Stimulated activated CD8-positive, alpha-beta memory T cell treated with anti-CD3 and anti-CD28 coated beads, Interleukin-2, amount 100 ng/mL, for 1 hour (primary cell): ENCODE data around the gene EDIL3.

Experiments
- DNase-seq, 2 donors: peaks; one replicate each; pipeline ENCODE4 v3.0.0-alpha.2; 2020; ENCODE audit warnings: low read depth in 2 of 2

EDIL3 gene

GRCh38 chr5:83964271-83964670, 420.4 kb downstream of the EDIL3 start:
- no peak for DNase-seq

GRCh38 chr5:83957188-83957587, 427.5 kb downstream of the EDIL3 start:
- DNase-seq, result no peak

GRCh38 chr5:83956386-83956785, 428.3 kb downstream of the EDIL3 start:
- DNase-seq, result no peak

GRCh38 chr5:83955916-83956315, 428.8 kb downstream of the EDIL3 start:
- DNase-seq, result no peak

GRCh38 chr5:83947763-83948162, 436.9 kb downstream of the EDIL3 start:
- no peak for DNase-seq

GRCh38 chr5:83946516-83946915, 438.2 kb downstream of the EDIL3 start:
- no peak for DNase-seq

- no peak for DNase-seq
Measured at GRCh38 chr5:83942155-83942554, 442.5 kb downstream of the EDIL3 start.

- no peak for DNase-seq
Measured at GRCh38 chr5:83937837-83938236, 446.8 kb downstream of the EDIL3 start.

- no peak for DNase-seq
Measured at GRCh38 chr5:83931969-83932368, 452.7 kb downstream of the EDIL3 start.

GRCh38 chr5:83927140-83927733, 457.4 kb downstream of the EDIL3 start:
- no peak for DNase-seq

GRCh38 chr5:83925955-83926337, 458.7 kb downstream of the EDIL3 start:
- no peak for DNase-seq

GRCh38 chr5:83925321-83925954, 459.2 kb downstream of the EDIL3 start:
- DNase-seq, result no peak

GRCh38 chr5:83924891-83925290, 459.8 kb downstream of the EDIL3 start:
- DNase-seq, result no peak

- no peak for DNase-seq
Measured at GRCh38 chr5:83924171-83924570, 460.5 kb downstream of the EDIL3 start.

- no peak for DNase-seq
Measured at GRCh38 chr5:83922699-83923098, 462.0 kb downstream of the EDIL3 start.

GRCh38 chr5:83921666-83922193, 462.9 kb downstream of the EDIL3 start:
- no peak for DNase-seq

GRCh38 chr5:83919071-83920041, 465.3 kb downstream of the EDIL3 start:
- no peak for DNase-seq

GRCh38 chr5:83917261-83917908, 467.3 kb downstream of the EDIL3 start:
- no peak for DNase-seq

GRCh38 chr5:83914662-83915418, 469.8 kb downstream of the EDIL3 start:
- DNase-seq, result no peak

- DNase-seq, result no peak
Measured at GRCh38 chr5:83914199-83914598, 470.5 kb downstream of the EDIL3 start.

- no peak for DNase-seq
Measured at GRCh38 chr5:83913593-83913992, 471.1 kb downstream of the EDIL3 start.
